Measurements from ENCODE around the gene TAGLN2.
"Not testable (repeated sequence)": the region's sequence is repeated elsewhere in the genome, so short reads cannot be mapped to it uniquely, and the experiment has no call there.

DNA sequence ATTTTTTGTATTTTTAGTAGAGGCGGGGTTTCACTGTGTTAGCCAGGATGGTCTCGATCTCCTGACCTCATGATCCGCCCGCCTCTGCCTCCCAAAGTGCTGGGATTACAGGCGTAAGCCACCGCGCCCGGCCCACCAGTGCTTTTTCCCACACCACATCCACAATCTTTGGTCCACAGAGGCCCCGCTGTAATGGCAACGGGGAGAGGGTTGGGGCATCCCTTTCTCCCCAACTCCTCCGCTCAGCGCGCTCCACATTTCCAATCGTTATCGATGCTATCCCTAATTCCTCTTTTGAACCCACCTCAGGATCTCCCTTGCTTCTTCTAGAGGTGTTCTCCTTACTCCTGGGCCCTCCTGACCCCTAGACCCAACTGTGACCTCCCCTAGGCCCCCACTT is 25.7 kb downstream of the TAGLN2 start:
- TF ChIP-seq, protein P1, sequence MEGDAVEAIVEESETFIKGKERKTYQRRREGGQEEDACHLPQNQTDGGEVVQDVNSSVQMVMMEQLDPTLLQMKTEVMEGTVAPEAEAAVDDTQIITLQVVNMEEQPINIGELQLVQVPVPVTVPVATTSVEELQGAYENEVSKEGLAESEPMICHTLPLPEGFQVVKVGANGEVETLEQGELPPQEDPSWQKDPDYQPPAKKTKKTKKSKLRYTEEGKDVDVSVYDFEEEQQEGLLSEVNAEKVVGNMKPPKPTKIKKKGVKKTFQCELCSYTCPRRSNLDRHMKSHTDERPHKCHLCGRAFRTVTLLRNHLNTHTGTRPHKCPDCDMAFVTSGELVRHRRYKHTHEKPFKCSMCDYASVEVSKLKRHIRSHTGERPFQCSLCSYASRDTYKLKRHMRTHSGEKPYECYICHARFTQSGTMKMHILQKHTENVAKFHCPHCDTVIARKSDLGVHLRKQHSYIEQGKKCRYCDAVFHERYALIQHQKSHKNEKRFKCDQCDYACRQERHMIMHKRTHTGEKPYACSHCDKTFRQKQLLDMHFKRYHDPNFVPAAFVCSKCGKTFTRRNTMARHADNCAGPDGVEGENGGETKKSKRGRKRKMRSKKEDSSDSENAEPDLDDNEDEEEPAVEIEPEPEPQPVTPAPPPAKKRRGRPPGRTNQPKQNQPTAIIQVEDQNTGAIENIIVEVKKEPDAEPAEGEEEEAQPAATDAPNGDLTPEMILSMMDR (IDR thresholded peaks at IDR 0.05): not testable (repeated sequence)
- not testable (repeated sequence) for TF ChIP-seq EP300 (IDR thresholded peaks at IDR 0.05; ENCODE audit: low read depth)

All from transverse colon (tissue), 3 donors.